ENCODE data around the gene PEF1.

PEF1 gene

DNA sequence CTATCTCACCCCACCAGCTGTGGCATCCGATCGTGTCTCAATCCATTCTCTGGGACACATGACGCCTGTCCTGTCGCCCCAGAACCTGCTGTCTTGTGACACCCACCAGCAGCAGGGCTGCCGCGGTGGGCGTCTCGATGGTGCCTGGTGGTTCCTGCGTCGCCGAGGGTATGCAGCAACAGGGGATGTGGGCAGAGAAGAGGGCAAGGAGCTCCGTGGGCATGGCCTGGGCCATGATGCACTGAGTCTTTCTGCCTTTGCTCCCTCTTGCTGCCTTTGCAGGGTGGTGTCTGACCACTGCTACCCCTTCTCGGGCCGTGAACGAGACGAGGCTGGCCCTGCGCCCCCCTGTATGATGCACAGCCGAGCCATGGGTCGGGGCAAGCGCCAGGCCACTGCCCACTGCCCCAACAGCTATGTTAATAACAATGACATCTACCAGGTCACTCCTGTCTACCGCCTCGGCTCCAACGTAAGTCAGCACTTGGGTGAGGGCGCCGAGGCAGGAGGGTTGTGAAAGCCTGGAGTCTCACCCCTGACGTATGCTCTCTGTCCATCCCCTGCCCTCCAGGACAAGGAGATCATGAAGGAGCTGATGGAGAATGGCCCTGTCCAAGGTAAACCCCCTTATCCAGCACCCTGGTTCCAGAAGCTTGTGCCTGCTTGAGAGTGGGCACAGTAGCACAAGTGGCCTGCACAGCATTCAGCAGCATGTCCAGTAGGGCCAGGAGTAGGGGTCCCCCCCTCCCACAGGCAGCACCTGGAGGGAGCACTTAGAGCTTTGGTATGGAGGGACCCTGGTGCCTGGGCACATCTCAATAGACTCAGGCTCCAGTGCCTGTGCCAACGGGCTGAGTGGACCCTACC lies 59.6 kb downstream of the PEF1 start:
- DNase-seq (ENCODE audit: low spot score) = no peak

DNA sequence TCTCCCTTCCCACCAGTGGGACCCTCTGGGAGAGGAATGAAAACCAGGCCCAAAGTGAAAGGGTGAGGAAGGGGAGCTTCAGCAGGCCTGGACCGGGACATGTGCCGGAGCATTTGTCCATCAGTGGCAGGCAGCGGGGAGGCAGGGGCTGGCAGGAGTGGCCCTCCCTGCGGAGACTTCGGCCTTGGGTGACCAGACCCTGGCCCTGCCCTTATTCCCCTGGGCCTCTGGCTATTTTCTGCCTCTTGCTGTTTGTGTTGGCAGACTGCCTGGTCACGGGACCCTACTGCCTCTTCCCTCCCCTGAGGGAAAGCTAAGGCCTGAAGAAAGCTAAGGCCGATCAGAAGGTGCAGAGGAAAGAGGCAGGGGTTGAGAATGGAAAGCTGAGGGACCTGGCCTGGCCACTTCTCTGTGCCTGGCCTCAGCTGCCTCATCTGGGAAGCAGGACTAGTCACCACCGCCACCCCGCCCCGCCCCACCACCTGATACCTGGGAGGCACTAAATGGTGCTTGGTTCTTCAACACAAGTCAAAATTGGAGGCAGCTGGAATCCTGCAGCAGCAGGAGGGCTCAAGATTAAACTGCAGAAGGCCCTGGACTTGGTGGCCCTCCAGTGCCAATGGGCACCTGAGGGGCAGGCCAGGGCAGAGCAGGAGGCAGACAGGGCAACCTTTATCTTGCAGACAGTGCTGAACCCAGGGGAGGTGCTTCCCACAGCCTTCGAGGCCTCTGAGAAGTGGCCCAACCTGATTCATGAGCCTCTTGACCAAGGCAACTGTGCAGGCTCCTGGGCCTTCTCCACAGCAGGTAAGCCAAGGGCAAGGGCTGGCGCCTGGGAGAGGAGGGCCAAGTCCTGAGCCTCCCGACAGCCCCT lies 60.4 kb downstream of the PEF1 start:
- DNase-seq (ENCODE audit: low spot score) = peak; percentile 89

GRCh38 chr1:31583082-31583994 lies 61.3 kb downstream of the PEF1 start:
- DNase-seq (ENCODE audit: low spot score) = no peak

GRCh38 chr1:31581821-31582810 lies 62.6 kb downstream of the PEF1 start:
- DNase-seq (ENCODE audit: low spot score) = no peak

DNA sequence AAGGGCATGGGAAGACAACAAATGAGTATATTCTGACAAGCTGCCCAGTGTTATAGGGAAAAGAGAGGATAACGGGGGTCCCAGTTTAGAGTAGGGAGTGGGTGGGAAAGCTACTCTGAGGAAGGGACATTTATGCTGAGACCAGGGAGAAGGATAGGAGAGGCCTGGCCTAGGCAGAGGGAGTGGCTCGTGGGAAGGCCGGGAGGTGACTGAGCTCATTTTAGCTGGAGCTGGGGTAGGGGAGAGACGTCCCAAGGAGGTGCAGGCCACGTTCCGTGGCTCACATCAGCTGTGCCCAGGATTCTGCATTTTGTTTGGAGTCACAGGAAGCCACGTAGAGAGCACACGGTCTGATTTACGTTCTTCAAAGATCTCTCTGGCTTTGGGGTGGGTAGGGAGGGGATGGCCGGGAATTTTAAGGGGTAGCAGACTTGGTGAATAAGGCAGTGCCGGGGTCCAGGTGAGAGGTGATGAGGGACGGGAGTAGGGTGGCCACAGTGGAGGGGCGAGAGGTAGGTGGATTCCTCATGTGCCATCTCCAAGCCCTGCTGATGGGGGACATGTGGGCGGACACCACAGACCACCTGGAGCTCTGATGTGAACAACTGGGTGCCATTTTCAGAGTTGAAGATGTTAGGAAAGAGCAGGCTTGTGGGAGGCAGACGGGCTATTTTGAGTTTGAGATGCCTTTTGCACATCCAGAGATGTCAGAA lies 63.6 kb downstream of the PEF1 start:
- no peak for DNase-seq (ENCODE audit: low spot score)

DNA sequence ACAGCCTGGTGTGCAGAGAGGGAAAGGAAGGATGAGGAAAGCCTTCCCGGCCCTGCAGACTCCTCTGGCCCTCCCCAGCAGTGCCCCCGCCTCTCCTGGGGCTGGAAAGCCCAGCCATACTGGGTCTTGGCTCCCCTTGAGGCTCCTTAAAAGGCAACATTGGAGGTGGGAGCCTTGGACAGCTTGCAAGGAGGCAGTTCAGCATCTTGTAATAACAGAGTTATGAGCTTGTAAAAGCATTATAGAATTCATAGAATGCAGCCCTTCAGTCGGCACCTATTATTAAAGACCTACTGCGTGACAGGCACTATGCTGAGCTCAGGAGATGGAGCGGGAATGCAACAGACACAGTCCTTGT lies 64.2 kb downstream of the PEF1 start:
- DNase-seq (ENCODE audit: low spot score) = no peak

Data from HuH-7.5 (cell line).